Left ventricle myocardium inferior (tissue), 1 donor: ENCODE measurements around the gene FBXO31. TPM values are rescaled to one million over a fixed set of nuclear protein-coding genes. Genes with fewer than 3 reads are reported as not detected.

Experiments used
- DNase-seq: peaks from one replicate; pipeline ENCODE4 v3.0.0-alpha.2; 2020
- H3K27ac ChIP-seq: fragments of 200-600 bp; replicated peaks from 2 replicates; pipeline ENCODE4 v1.8.0; 2021
- H3K27me3 ChIP-seq: fragments of 200-600 bp; 2 replicates; pipeline ENCODE4 v1.8.0; 2021; ENCODE audit warnings: low read depth
- H3K36me3 ChIP-seq: fragments of 200-600 bp; 2 replicates; pipeline ENCODE4 v1.8.0; 2021
- H3K4me1 ChIP-seq: fragments of 200-600 bp; 2 replicates; pipeline ENCODE4 v1.8.0; 2021
- H3K4me3 ChIP-seq: fragments of 200-600 bp; 2 replicates; pipeline ENCODE4 v1.8.0; 2021; ENCODE audit warnings: mild to moderate bottlenecking, moderate library complexity
- H3K9me3 ChIP-seq: fragments of 200-600 bp; replicated peaks from 2 replicates; pipeline ENCODE4 v1.8.0; 2021
- intact Hi-C: fragments of 100-400 bp; cut with micrococcal nuclease; formaldehyde crosslinking; loops from one replicate; pipeline ENCODE4 v1.11.0; 2022
- total RNA-seq: library from RNA; stranded (reverse); fragmentation: NEBNext Ultra II Directional; extraction: Animal tissue kit (Norgen Biotek cat#: 25700); gene quantifications from one replicate; pipeline ENCODE4 v1.2.1, GENCODE V29; 2021
- TF ChIP-seq, protein P1 (sequence below): fragments of 200-600 bp; IDR thresholded peaks from 2 replicates; pipeline ENCODE4 v1.8.0; 2021; ENCODE audit warnings: antibody characterized with exemption, mild to moderate bottlenecking, borderline replicate concordance
- donor health status: DM: no; HTN: yes; CAD: no; lungs with severe emphysema.

Gene FBXO31
- total RNA-seq, 1 donor from 2014 or later = 74.5 TPM

- Histone ChIP-seq H3K36me3 (peaks cover 41% of the 10 kb centered on the region), H3K27me3 (no peaks in the 10 kb centered on the region), H3K4me1 (peaks cover 45% of the 10 kb centered on the region), H3K4me3 (no peak overlapping the region), H3K9me3 (no peaks in the 10 kb centered on the region), H3K27ac (no peak overlapping the region)
- intact Hi-C loops = no loop called here
- no peak for DNase-seq
- TF ChIP-seq, protein P1, sequence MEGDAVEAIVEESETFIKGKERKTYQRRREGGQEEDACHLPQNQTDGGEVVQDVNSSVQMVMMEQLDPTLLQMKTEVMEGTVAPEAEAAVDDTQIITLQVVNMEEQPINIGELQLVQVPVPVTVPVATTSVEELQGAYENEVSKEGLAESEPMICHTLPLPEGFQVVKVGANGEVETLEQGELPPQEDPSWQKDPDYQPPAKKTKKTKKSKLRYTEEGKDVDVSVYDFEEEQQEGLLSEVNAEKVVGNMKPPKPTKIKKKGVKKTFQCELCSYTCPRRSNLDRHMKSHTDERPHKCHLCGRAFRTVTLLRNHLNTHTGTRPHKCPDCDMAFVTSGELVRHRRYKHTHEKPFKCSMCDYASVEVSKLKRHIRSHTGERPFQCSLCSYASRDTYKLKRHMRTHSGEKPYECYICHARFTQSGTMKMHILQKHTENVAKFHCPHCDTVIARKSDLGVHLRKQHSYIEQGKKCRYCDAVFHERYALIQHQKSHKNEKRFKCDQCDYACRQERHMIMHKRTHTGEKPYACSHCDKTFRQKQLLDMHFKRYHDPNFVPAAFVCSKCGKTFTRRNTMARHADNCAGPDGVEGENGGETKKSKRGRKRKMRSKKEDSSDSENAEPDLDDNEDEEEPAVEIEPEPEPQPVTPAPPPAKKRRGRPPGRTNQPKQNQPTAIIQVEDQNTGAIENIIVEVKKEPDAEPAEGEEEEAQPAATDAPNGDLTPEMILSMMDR = no peak
These were observed 27.1 kb downstream of the FBXO31 start for GRCh38 chr16:87356491-87356853.

GRCh38 chr16:87353613-87354012 is 30.0 kb downstream of the FBXO31 start:
- no peak overlapping the region for H3K4me3 ChIP-seq
- H3K27ac ChIP-seq = no peak overlapping the region
- peaks cover 32% of the 10 kb centered on the region for H3K36me3 ChIP-seq
- no peaks in the 10 kb centered on the region for H3K27me3 ChIP-seq
- intact Hi-C loops = no loop called here
- no peak for DNase-seq
- H3K4me1 ChIP-seq = peaks cover 24% of the 10 kb centered on the region
- H3K9me3 ChIP-seq = no peaks in the 10 kb centered on the region
- TF ChIP-seq, protein P1 = no peak

GRCh38 chr16:87352818-87353217 is 30.8 kb downstream of the FBXO31 start:
- no peak for DNase-seq
- H3K36me3 ChIP-seq = peaks cover 28% of the 10 kb centered on the region

DNA sequence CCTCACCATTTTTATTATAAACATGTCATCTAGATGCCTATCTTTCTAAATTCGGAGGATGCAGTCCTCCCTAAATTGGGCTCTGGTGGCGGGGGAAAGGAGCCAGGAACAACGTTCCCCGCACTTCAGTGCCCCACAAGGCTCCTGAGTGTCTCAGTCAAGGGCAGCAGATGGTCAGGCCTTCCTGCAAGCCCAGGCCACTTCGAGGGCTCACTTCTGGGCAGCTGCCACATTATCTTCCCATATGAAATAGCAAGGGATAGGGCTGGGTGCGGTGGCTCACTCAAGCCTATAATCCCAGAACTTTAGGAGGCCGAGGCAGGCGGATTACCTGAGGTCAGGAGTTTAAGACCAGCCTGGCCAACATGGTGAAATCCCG is 32.3 kb downstream of the FBXO31 start:
- Histone ChIP-seq H3K27ac (no peak overlapping the region), H3K9me3 (no peaks in the 10 kb centered on the region), H3K4me3 (no peak overlapping the region), H3K36me3 (peaks cover 25% of the 10 kb centered on the region), H3K27me3 (no peaks in the 10 kb centered on the region), H3K4me1 (peaks cover 18% of the 10 kb centered on the region)
- DNase-seq = no peak
- intact Hi-C loops = no loop called here
- TF ChIP-seq, protein P1 = no peak

More at GRCh38 chr16:87352818-87353217, 30.8 kb downstream of the FBXO31 start:
- peaks cover 19% of the 10 kb centered on the region for H3K4me1 ChIP-seq
- H3K9me3 ChIP-seq = no peaks in the 10 kb centered on the region
- H3K4me3 ChIP-seq = no peak overlapping the region
- H3K27me3 ChIP-seq = no peaks in the 10 kb centered on the region
- TF ChIP-seq, protein P1 = no peak
- intact Hi-C loops = no loop called here
- H3K27ac ChIP-seq = no peak overlapping the region

DNA sequence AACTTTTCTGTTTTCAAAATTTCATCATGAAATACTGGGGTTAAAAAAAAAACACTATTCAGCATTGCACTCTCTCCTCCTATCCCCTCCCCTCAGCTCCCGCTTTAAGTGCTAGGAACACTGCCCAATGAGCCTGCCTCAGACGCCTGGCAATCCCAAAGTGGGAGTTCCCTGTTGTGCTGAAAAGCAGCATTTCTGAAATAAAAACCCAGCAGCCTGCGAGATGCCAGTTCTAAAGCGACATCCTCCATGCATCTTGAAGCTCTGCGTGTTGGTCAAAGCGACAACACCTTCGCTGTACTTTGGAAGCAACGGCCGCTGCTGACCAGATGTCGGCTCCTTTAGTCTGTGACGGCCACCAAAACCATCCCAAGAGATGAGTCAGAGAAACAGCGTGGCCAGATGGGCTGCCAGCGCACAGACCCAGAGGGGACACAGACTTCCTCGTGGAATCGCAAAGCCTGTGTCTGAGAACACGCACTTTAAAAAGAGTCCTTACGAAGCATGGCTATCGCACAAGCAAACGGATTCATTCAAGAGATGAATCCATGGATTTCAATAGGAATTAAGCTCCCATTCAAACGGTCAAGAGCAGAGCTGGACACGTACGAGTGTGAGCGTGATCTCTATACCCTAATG is 32.8 kb downstream of the FBXO31 start:
- Histone ChIP-seq H3K36me3 (peaks cover 30% of the 10 kb centered on the region), H3K9me3 (no peaks in the 10 kb centered on the region), H3K4me3 (no peak overlapping the region), H3K27ac (no peak overlapping the region), H3K4me1 (peaks cover 16% of the 10 kb centered on the region), H3K27me3 (no peaks in the 10 kb centered on the region)
- intact Hi-C loops = no loop called here
- no peak for DNase-seq
- TF ChIP-seq, protein P1 = no peak
